PC-3 (cell line): Measurements from ENCODE around the gene MRPS22. TPM values are rescaled to one million over a fixed set of nuclear protein-coding genes. Genes with fewer than 3 reads are reported as not detected.
A peak's percentile ranks its signal among the peaks of the same experiment; 100 is the strongest.

Source experiments
- ATAC-seq: fragments of 200-7000 bp; cut with Tn5 transposase; 2 replicates; pipeline ENCODE4 v1.9.1; 2020; ENCODE audit warnings: mild to moderate bottlenecking, moderate library complexity
- Bru-seq: library from RNA; stranded (reverse); fragments of 400-500 nt; gene quantifications from one replicate; lab custom pipeline; 2021; lab: Mats Ljungman, UMichigan
- BruChase-seq, 2 experiments: library from RNA; stranded (reverse); fragments of 400-500 nt; gene quantifications; one replicate each; lab custom pipeline; 2021; lab: Mats Ljungman, UMichigan
- BruUV-seq: library from RNA; stranded (reverse); fragments of 400-500 nt; replicated peaks from 2 replicates; lab custom pipeline; 2021; lab: Mats Ljungman, UMichigan
- CTCF ChIA-PET: fragments of 300-600 bp; sonication (Branson Sonifier 250); formaldehyde crosslinking; loops from one replicate; lab custom pipeline; 2022; ENCODE audit warnings: antibody characterized with exemption; lab: Charles Lee
- POLR2A ChIA-PET: fragments of 300-600 bp; sonication (Branson Sonifier 250); formaldehyde crosslinking; loops from one replicate; lab custom pipeline; 2022; ENCODE audit warnings: antibody characterized with exemption; ENCODE audit not compliant: unreplicated experiment; lab: Charles Lee
- DNase-seq: peaks from one replicate; pipeline ENCODE4 v3.0.0-alpha.2; 2015
- H2AFZ ChIP-seq: fragments of 300-600 bp; sonication (generic); 2 replicates; pipeline ENCODE4 v1.6.0; 2016; ENCODE audit warnings: antibody characterized with exemption, low read length
- H3F3A ChIP-seq: fragments of 300-600 bp; sonication (generic); one replicate; pipeline ENCODE4 v1.6.0; 2017; ENCODE audit warnings: antibody characterized with exemption, low read length, control low read depth, mild to moderate bottlenecking; ENCODE audit not compliant: unreplicated experiment
- H3K27ac ChIP-seq: fragments of 300-600 bp; sonication (generic); 2 replicates; pipeline ENCODE4 v1.5.1; 2016; ENCODE audit warnings: mild to moderate bottlenecking, low read length
- H3K27me3 ChIP-seq: fragments of 300-600 bp; sonication (generic); 2 replicates; pipeline ENCODE4 v1.6.1; 2016; ENCODE audit warnings: low read length, mixed read lengths
- H3K36me3 ChIP-seq: fragments of 300-600 bp; sonication (generic); 2 replicates; pipeline ENCODE4 v1.6.1; 2016; ENCODE audit warnings: low read depth, mixed run types, low read length, mixed read lengths
- H3K4me1 ChIP-seq: fragments of 300-600 bp; sonication (generic); 2 replicates; pipeline ENCODE4 v1.5.1; 2016; ENCODE audit warnings: low read length; ENCODE audit not compliant: insufficient read depth
- H3K4me2 ChIP-seq: fragments of 300-600 bp; sonication (generic); 2 replicates; pipeline ENCODE4 v1.6.0; 2016; ENCODE audit warnings: low read length
- H3K4me3 ChIP-seq: fragments of 300-600 bp; sonication (generic); 2 replicates; pipeline ENCODE4 v1.5.1; 2016; ENCODE audit warnings: mild to moderate bottlenecking, low read length, mixed read lengths
- H3K79me2 ChIP-seq: fragments of 300-600 bp; sonication (generic); 2 replicates; pipeline ENCODE4 v1.6.1; 2017; ENCODE audit warnings: low read length, mixed read lengths
- H3K9ac ChIP-seq: fragments of 300-600 bp; sonication (generic); 2 replicates; pipeline ENCODE4 v1.6.0; 2016; ENCODE audit warnings: mild to moderate bottlenecking, low read length
- H3K9me2 ChIP-seq: fragments of 300-600 bp; sonication (generic); replicated peaks from 2 replicates; pipeline ENCODE4 v1.6.1; 2016; ENCODE audit warnings: mixed run types, low read length, mixed read lengths
- H3K9me3 ChIP-seq: fragments of 300-600 bp; sonication (generic); 2 replicates; pipeline ENCODE4 v1.6.1; 2016; ENCODE audit warnings: low read length, mixed read lengths
- H4K20me1 ChIP-seq: fragments of 300-600 bp; sonication (generic); 2 replicates; pipeline ENCODE4 v1.6.1; 2016; ENCODE audit warnings: low read length, mixed read lengths
- EZH2 ChIP-seq: fragments of 300-600 bp; sonication (generic); IDR thresholded peaks from one replicate; pipeline ENCODE4 v1.6.1; 2017; ENCODE audit warnings: antibody characterized with exemption, mild to moderate bottlenecking, low read length; ENCODE audit not compliant: unreplicated experiment
- EZH2phosphoT487 ChIP-seq: fragments of 300-600 bp; sonication (generic); IDR thresholded peaks from 2 replicates; pipeline ENCODE4 v1.6.1; 2018; ENCODE audit warnings: mild to moderate bottlenecking, antibody characterized with exemption, low read length, borderline replicate concordance
- intact Hi-C: fragments of 100-400 bp; cut with micrococcal nuclease; formaldehyde crosslinking; loops from 2 replicates; pipeline ENCODE4 v1.9.0; 2023
- long read RNA-seq: library from polyadenylated mRNA; unstranded; transcript quantifications from one replicate; pipeline ENCODE4 v2.0.0, GENCODE V29; 2021; ENCODE audit not compliant: unreplicated experiment
- total RNA-seq: library from RNA; depleted of rRNA; stranded (reverse); fragments of >200 nt; gene quantifications from 2 replicates; pipeline ENCODE4 v1.2.3, GENCODE V29; 2014; rRNA removed
- TF ChIP-seq, protein P1 (sequence below): fragments of 300-600 bp; sonication (generic); conservative IDR thresholded peaks from 2 replicates; pipeline ENCODE4 v1.5.1; 2017; ENCODE audit warnings: antibody characterized with exemption, low read depth, mild to moderate bottlenecking, low read length

MRPS22 gene
- 73.3 and 77.0 TPM in 2 replicates for total RNA-seq
- percentile 33 among the genes with signal in this experiment for Bru-seq, nascent RNA
- percentile 37 among the genes with signal in this experiment for BruChase-seq, experiment 1, labeled RNA remaining after a 6-hour chase
- percentile 30 among the genes with signal in this experiment for BruChase-seq, experiment 2, labeled RNA remaining after a 2-hour chase
- long read RNA-seq, transcript MRPS22-202 (8 exons, 1,099 nt) = minor isoform, 6 of 60 reads
- long read RNA-seq, transcript MRPS22-201 (8 exons, 1,120 nt) = major isoform, 42 of 60 reads
- long read RNA-seq, partial matches to known transcripts = 4 of 60 reads
- long read RNA-seq, other reads (novel, unspliced or antisense) = 5 of 60 reads

DNA sequence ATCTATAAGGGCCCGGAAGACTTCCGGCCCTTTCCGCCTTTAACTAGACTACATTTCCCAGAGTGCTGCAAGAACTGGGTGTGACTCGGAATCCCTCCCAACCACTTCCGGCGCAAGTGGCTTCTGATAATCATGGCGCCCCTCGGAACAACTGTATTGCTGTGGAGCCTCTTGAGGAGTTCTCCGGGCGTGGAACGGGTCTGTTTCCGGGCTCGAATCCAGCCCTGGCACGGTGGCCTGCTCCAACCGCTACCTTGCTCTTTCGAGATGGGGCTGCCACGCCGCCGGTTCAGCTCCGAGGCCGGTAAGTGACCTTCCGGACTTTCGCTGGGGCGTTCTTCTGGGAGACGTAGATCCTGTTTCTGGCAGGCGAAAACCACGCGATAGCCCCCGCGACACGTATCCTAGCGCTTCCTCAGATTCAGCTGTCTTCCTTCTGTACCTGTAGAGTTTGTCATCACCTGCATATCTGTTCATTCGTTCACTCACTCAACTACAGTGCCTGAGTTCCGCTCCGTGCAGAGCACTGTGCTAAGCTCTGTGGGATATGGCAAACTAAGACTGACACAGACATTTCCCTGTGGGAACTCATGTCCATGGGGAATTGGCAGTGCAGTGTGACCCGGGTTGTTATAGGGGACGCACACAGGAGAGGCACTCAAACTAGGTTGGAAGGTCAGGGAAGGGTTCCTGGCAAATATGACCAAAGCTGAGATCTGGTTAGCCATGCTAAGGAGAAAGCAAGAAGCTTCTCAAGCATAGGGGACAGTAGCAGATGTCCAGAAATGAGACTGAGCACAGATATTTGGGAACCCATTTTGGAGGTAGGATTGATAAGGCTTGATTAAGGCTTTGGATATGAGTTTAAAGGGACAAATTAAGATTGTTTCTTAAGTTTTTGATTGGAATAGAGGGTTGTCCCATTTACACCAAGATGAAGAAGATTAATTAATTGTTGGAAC, at the start of gene MRPS22:
Gene MRPS22, plus strand, starts transcription at position 126 of the 962 bp plus-strand sequence. Its CDS starts 7 bp downstream, at position 133.
- ChIA-PET POLR2A (no interaction called here), CTCF (interaction anchor here (1.4 kb wide), 1 partner anchor 10 kb away, joined by 5 read pairs; no protein-coding TSS in a partner anchor)
- 0 out of 2 replicates have a peak, but pooled peaks cover 7% of the 10 kb centered on the region for H3K4me1 ChIP-seq
- peak within 1 kb of the TSS; percentile 95 for H3K4me2 ChIP-seq
- no peaks in the 10 kb centered on the region for H3K9me3 ChIP-seq
- H2AFZ ChIP-seq = peak within 1 kb of the TSS; percentile 94
- peaks cover 12% of the 10 kb centered on the region for H3K36me3 ChIP-seq
- ATAC-seq (peak; percentile 97), DNase-seq (peak; percentile 78)
- peak within 1 kb of the TSS; percentile 97 for H3K4me3 ChIP-seq
- TF ChIP-seq EZH2phosphoT487 (no peak), EZH2 (no peak)
- TF ChIP-seq, protein P1, sequence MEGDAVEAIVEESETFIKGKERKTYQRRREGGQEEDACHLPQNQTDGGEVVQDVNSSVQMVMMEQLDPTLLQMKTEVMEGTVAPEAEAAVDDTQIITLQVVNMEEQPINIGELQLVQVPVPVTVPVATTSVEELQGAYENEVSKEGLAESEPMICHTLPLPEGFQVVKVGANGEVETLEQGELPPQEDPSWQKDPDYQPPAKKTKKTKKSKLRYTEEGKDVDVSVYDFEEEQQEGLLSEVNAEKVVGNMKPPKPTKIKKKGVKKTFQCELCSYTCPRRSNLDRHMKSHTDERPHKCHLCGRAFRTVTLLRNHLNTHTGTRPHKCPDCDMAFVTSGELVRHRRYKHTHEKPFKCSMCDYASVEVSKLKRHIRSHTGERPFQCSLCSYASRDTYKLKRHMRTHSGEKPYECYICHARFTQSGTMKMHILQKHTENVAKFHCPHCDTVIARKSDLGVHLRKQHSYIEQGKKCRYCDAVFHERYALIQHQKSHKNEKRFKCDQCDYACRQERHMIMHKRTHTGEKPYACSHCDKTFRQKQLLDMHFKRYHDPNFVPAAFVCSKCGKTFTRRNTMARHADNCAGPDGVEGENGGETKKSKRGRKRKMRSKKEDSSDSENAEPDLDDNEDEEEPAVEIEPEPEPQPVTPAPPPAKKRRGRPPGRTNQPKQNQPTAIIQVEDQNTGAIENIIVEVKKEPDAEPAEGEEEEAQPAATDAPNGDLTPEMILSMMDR = no peak
- TSS peak; percentile 84 for BruUV-seq
- peaks cover 30% of the 10 kb centered on the region for H3K79me2 ChIP-seq
- H3K27me3 ChIP-seq = no peaks in the 10 kb centered on the region
- intact Hi-C loops = no loop called here
- H3F3A ChIP-seq = no peaks in the 10 kb centered on the region
- no peaks in the 10 kb centered on the region for H4K20me1 ChIP-seq
- peak within 1 kb of the TSS; percentile 95 for H3K9ac ChIP-seq
- peak within 1 kb of the TSS; percentile 71 for H3K27ac ChIP-seq
- no peaks in the 10 kb centered on the region for H3K9me2 ChIP-seq

DNA sequence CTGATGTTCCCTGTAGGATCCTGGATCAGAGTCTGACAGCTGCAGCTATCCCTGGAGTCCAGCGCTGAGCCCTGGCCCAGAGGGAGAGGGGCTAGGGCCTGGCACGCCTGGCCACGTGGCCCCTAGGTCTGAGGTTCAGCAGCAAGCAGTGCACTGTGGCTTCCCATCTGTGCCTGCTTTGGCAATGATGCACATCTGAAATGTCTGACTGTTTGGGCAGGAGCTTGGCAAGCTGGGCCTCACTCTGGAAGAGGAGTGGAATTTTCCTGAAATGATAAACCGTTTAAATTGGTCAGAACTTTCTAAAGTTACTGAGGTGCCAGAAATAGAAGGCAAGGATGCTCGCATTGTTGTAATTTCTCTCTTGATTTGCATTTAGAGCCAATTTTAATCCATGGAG, 48.8 kb upstream of the MRPS22 start:
- Histone ChIP-seq H3K36me3 (no peaks in the 10 kb centered on the region), H3K27ac (no peak overlapping the region), H4K20me1 (no peaks in the 10 kb centered on the region), H3K9me2 (no peaks in the 10 kb centered on the region), H2AFZ (no peak overlapping the region), H3F3A (no peaks in the 10 kb centered on the region), H3K79me2 (no peaks in the 10 kb centered on the region), H3K4me3 (no peak overlapping the region), H3K27me3 (no peaks in the 10 kb centered on the region), H3K9me3 (no peaks in the 10 kb centered on the region), H3K4me1 (peaks cover 26% of the 10 kb centered on the region), H3K4me2 (no peak overlapping the region), H3K9ac (no peak overlapping the region)
- BruUV-seq = no TSS peak
- TF ChIP-seq, protein P1 = no peak
- no peak for TF ChIP-seq EZH2
- no peak for TF ChIP-seq EZH2phosphoT487
- no peak for ATAC-seq
- intact Hi-C loops = no loop called here
- CTCF ChIA-PET = no interaction called here
- POLR2A ChIA-PET = no interaction called here
- DNase-seq = no peak
